Sigmoid colon (tissue), 7 donors: ENCODE measurements around the gene TUB. TPM values are rescaled to one million over a fixed set of nuclear protein-coding genes. Genes with fewer than 3 reads are reported as not detected.

Experiments used
- DNase-seq: peaks from one replicate; pipeline ENCODE4 v3.0.0-alpha.2; 2019
- H3K27ac ChIP-seq, 4 donors: fragments of 200-600 bp; sonication (generic); one replicate each; pipeline ENCODE4 v1.5.1; 2016 to 2019; ENCODE audit warnings: mild to moderate bottlenecking in 1 of 4
- H3K27me3 ChIP-seq, 3 donors: fragments of 200-600 bp; sonication (generic); one replicate each; pipeline ENCODE4 v1.5.1; 2019; ENCODE audit warnings: mild to moderate bottlenecking in 1 of 3
- H3K36me3 ChIP-seq, 4 donors: fragments of 200-600 bp; sonication (generic); one replicate each; pipeline ENCODE4 v1.5.1; 2016 to 2019
- H3K4me1 ChIP-seq, 4 donors: fragments of 200-600 bp; sonication (generic); one replicate each; pipeline ENCODE4 v1.5.1; 2017 to 2019
- H3K4me3 ChIP-seq, 4 donors: fragments of 200-600 bp; sonication (generic); one replicate each; pipeline ENCODE4 v1.5.1; 2017 to 2019; ENCODE audit warnings: mild to moderate bottlenecking in 2 of 4, moderate library complexity in 1 of 4
- H3K9me3 ChIP-seq, 4 donors: fragments of 200-600 bp in 3 of 4; sonication (generic) in 3 of 4; one replicate each; pipeline versions ENCODE4 v1.5.1 to v1.6.1; 2013 to 2019
- CTCF ChIP-seq, 4 experiments: fragments of 450-650 bp in 3 of 4; fragments of 200-600 bp in 1 of 4; IDR thresholded peaks; one replicate each; pipeline ENCODE4 v1.5.1; 2016 to 2019; ENCODE audit warnings: antibody characterized with exemption in 4 of 4, mild to moderate bottlenecking in 3 of 4, moderate library complexity in 2 of 4
- EP300 ChIP-seq, 4 donors: sonication (generic); formaldehyde crosslinking; IDR thresholded peaks; one replicate each; pipeline ENCODE4 v1.6.1; 2017; ENCODE audit warnings: antibody characterized with exemption in 4 of 4
- POLR2A ChIP-seq, 2 donors: fragments of 450-650 bp; IDR thresholded peaks; one replicate each; pipeline ENCODE4 v1.6.1; 2016; ENCODE audit warnings: antibody characterized with exemption in 2 of 2, mild to moderate bottlenecking in 2 of 2, moderate library complexity in 2 of 2
- POLR2AphosphoS5 ChIP-seq, 4 donors: sonication (generic); formaldehyde crosslinking; IDR thresholded peaks; one replicate each; pipeline ENCODE4 v1.6.1; 2017; ENCODE audit warnings: antibody characterized with exemption in 4 of 4
- WGBS, 2 donors: extraction: QIAGEN DNeasy Blood & Tissue Kit; methylation state at CpG; one replicate each; pipeline ENCODE4 v1.1.7; 2013; 5-methylcytosine and 5-hydroxymethylcytosine counted together
- intact Hi-C: fragments of 100-400 bp; cut with DNase I; formaldehyde crosslinking; loops from one replicate; pipeline ENCODE4 v1.15.1; 2023
- polyA plus RNA-seq, 3 donors: library from polyadenylated mRNA; stranded (reverse); fragments of 200-250 nt; gene quantifications; one replicate each; pipeline ENCODE4 v1.2.3, GENCODE V29; 2013
- total RNA-seq, 4 donors: library from RNA; depleted of rRNA; stranded (reverse); fragments of >200 nt; gene quantifications; one replicate each; pipeline ENCODE4 v1.1.0, GENCODE V29; 2016
- donor health status: healthy with polysubstance abuse.
- donor health status: Bipolar disorder and iron deficiency.
- donor health status: healthy.

The TUB gene
- total and polyA plus RNA-seq, 7 donors, result 0.23 to 18.3 (median 6.7) TPM

- Histone ChIP-seq H3K27ac (no peak overlapping the region), H3K27me3 (no peaks in the 10 kb centered on the region), H3K4me1 (peaks cover 0 to 64% (median 52%) of the 10 kb centered on the region in 4 donors), H3K4me3 (no peak overlapping the region), H3K36me3 (no peaks in the 10 kb centered on the region), H3K9me3 (no peaks in the 10 kb centered on the region)
- DNase-seq, result no peak
- no peak for TF ChIP-seq POLR2A (IDR thresholded peaks at IDR 0.05)
- no peak for TF ChIP-seq POLR2AphosphoS5 (IDR thresholded peaks at IDR 0.05)
- no peak for TF ChIP-seq EP300 (IDR thresholded peaks at IDR 0.05)
- TF ChIP-seq CTCF (IDR thresholded peaks at IDR 0.05), result no peak
- 88 to 93% methylated on average over 2 of the region's 2 CpGs for WGBS, 2 donors
- intact Hi-C loops, result no loop called here
Observed at GRCh38 chr11:8065031-8065430, 16.0 kb upstream of the TUB start.

DNA sequence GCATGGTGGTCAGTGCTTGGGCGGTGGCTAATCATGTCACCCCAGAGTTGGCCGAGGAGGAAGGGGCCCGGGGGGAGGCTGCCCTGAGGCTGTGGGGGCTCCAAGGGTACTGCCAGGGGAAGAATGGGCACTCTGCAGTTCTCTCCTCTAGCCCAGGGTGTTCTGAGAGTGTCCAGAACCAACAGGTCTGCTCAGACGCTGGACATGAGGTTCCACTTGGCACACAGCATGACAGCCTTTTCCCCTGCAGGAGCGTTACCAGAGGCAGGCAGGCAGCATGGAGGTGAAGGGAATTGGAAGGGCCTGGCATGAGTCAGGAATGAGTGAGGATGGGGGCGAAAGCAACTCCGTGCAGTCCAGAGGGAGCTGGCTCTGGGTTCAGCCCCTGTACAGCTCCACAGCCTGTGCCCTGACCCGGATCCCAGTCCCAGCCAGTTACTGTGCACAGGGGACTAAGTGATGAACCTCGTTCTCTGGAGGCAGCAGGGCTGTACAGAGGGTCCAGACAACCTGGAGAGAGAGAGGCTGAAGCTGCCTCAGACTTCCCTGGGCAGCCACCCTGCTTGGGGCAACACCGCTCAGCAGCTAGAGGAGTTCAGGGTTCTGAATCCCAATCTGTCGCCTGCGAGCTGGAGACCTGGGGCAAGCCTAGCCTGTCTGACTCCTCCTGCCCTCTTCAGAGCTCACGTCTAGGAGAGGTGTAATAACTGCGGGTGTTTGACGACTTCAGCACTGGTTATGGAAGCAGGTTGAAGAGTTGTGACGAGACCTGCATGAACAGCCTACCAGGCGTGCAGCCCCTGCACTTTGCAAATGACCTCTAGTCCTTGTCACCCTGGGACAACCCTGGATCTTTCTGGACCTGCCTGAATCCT lies 14.7 kb upstream of the TUB start:
- H3K27me3 ChIP-seq, result no peaks in the 10 kb centered on the region
- peak; percentile 58 for DNase-seq
- no peak overlapping the region for H3K4me3 ChIP-seq
- H3K27ac ChIP-seq, result peak overlapping the region in 1 of 4 donors; percentile 77
- TF ChIP-seq CTCF (IDR thresholded peaks at IDR 0.05), result no peak
- peak in 3 of 4 donors; percentile 48 to 61 (median 60) for TF ChIP-seq POLR2AphosphoS5 (IDR thresholded peaks at IDR 0.05)
- H3K4me1 ChIP-seq, result peaks cover 0 to 63% (median 52%) of the 10 kb centered on the region in 4 donors
- intact Hi-C loops, result no loop called here
- H3K9me3 ChIP-seq, result no peaks in the 10 kb centered on the region
- H3K36me3 ChIP-seq, result no peaks in the 10 kb centered on the region
- WGBS, 2 donors, result 69 to 80% methylated on average over 17 of the region's 17 CpGs

GRCh38 chr11:8066911-8067455 lies 14.0 kb upstream of the TUB start:
- Histone ChIP-seq H3K4me3 (no peak overlapping the region), H3K27me3 (no peaks in the 10 kb centered on the region), H3K27ac (peak overlapping the region in 1 of 4 donors; percentile 77), H3K9me3 (no peaks in the 10 kb centered on the region), H3K4me1 (peaks cover 0 to 63% (median 50%) of the 10 kb centered on the region in 4 donors), H3K36me3 (no peaks in the 10 kb centered on the region)
- DNase-seq, result no peak
- WGBS, 2 donors, result 63 to 66% methylated on average over 10 of the region's 10 CpGs
- intact Hi-C loops, result no loop called here
- TF ChIP-seq EP300 (IDR thresholded peaks at IDR 0.05) (no peak), POLR2AphosphoS5 (IDR thresholded peaks at IDR 0.05) (no peak), POLR2A (IDR thresholded peaks at IDR 0.05) (no peak), CTCF (IDR thresholded peaks at IDR 0.05) (no peak)

GRCh38 chr11:8067567-8067928 lies 13.5 kb upstream of the TUB start:
- TF ChIP-seq POLR2A (IDR thresholded peaks at IDR 0.05) (no peak), EP300 (IDR thresholded peaks at IDR 0.05) (no peak), POLR2AphosphoS5 (IDR thresholded peaks at IDR 0.05) (no peak), CTCF (IDR thresholded peaks at IDR 0.05) (no peak)
- H3K4me1 ChIP-seq, result peaks cover 0 to 58% (median 44%) of the 10 kb centered on the region in 4 donors
- no peak for DNase-seq
- no peaks in the 10 kb centered on the region for H3K36me3 ChIP-seq
- H3K9me3 ChIP-seq, result no peaks in the 10 kb centered on the region
- intact Hi-C loops, result no loop called here
- no peak overlapping the region for H3K4me3 ChIP-seq
- H3K27me3 ChIP-seq, result no peaks in the 10 kb centered on the region
- 88% methylated on average over 4 of the region's 4 CpGs for WGBS, 2 donors
- peak overlapping the region in 2 of 4 donors; percentile 45 to 77 for H3K27ac ChIP-seq
